Measurements from ENCODE around the gene WDR86.

Gene WDR86

GRCh38 chr7:151391358-151391730, 18.5 kb downstream of the WDR86 start:
- no peak for DNase-seq (ENCODE audit: low spot score)

GRCh38 chr7:151390598-151391357, 19.1 kb downstream of the WDR86 start:
- DNase-seq (ENCODE audit: low spot score) = no peak

GRCh38 chr7:151389768-151390597, 19.9 kb downstream of the WDR86 start:
- no peak for DNase-seq (ENCODE audit: low spot score)

- no peak for DNase-seq (ENCODE audit: low spot score)
Observed at GRCh38 chr7:151389096-151389767, 20.6 kb downstream of the WDR86 start.

- no peak for DNase-seq (ENCODE audit: low spot score)
Observed at GRCh38 chr7:151388430-151388829, 21.4 kb downstream of the WDR86 start.

- DNase-seq (ENCODE audit: low spot score) = no peak
Observed at GRCh38 chr7:151388007-151388297, 21.9 kb downstream of the WDR86 start.

- DNase-seq (ENCODE audit: low spot score) = no peak
Observed at GRCh38 chr7:151387161-151388006, 22.5 kb downstream of the WDR86 start.

GRCh38 chr7:151386301-151387160, 23.3 kb downstream of the WDR86 start:
- DNase-seq (ENCODE audit: low spot score) = no peak

- no peak for DNase-seq (ENCODE audit: low spot score)
Observed at GRCh38 chr7:151385626-151386300, 24.1 kb downstream of the WDR86 start.

GRCh38 chr7:151384776-151385625, 24.8 kb downstream of the WDR86 start:
- no peak for DNase-seq (ENCODE audit: low spot score)

- DNase-seq (ENCODE audit: low spot score) = no peak
Observed at GRCh38 chr7:151384352-151384697, 25.5 kb downstream of the WDR86 start.

- no peak for DNase-seq (ENCODE audit: low spot score)
Observed at GRCh38 chr7:151383638-151384351, 26.0 kb downstream of the WDR86 start.

GRCh38 chr7:151382079-151382885, 27.6 kb downstream of the WDR86 start:
- peak; percentile 12 for DNase-seq (ENCODE audit: low spot score)

- DNase-seq (ENCODE audit: low spot score) = peak; percentile 2
Observed at GRCh38 chr7:151381348-151382078, 28.3 kb downstream of the WDR86 start.

- peak; percentile 20 for DNase-seq (ENCODE audit: low spot score)
Observed at GRCh38 chr7:151381098-151381347, 28.8 kb downstream of the WDR86 start.

- peak; percentile 11 for DNase-seq (ENCODE audit: low spot score)
Observed at GRCh38 chr7:151380199-151381097, 29.4 kb downstream of the WDR86 start.

Measured in HuH-7.5 (cell line).